GM23338 (cell line): ENCODE measurements around the gene ABHD12.

Experiments
- CREB1 ChIP-seq: fragments of 250-450 bp; sonication (Bioruptor Pico); IDR thresholded peaks from 2 replicates; pipeline ENCODE4 v1.5.0; 2020; ENCODE audit warnings: low read depth, mild to moderate bottlenecking, moderate library complexity
- EZH2 ChIP-seq: fragments of 200-600 bp; sonication (generic); IDR thresholded peaks from one replicate; pipeline ENCODE4 v1.8.0; 2017; ENCODE audit warnings: antibody characterized with exemption, mild to moderate bottlenecking, low read depth; ENCODE audit not compliant: unreplicated experiment
- EZH2phosphoT487 ChIP-seq: fragments of 200-600 bp; sonication (generic); IDR thresholded peaks from one replicate; pipeline ENCODE4 v1.8.1; 2018; ENCODE audit warnings: antibody characterized with exemption; ENCODE audit not compliant: unreplicated experiment
- JUNB ChIP-seq: IDR thresholded peaks from one replicate; pipeline ENCODE4 v1.6.1; 2016; ENCODE audit warnings: antibody characterized with exemption; ENCODE audit not compliant: unreplicated experiment
- NANOG ChIP-seq: IDR thresholded peaks from 2 replicates; pipeline ENCODE4 v1.6.1; 2016; ENCODE audit warnings: antibody characterized with exemption, borderline replicate concordance
- POLR2AphosphoS5 ChIP-seq: IDR thresholded peaks from 2 replicates; pipeline ENCODE4 v1.6.1; 2016; ENCODE audit warnings: antibody characterized with exemption, low read depth
- ZNF331 ChIP-seq: fragments of 250-450 bp; sonication (Bioruptor Pico); IDR thresholded peaks from 2 replicates; pipeline ENCODE4 v1.5.0; 2020; ENCODE audit warnings: low read depth, mild to moderate bottlenecking, moderate library complexity
- TF ChIP-seq, protein P1 (sequence below), 2 experiments: fragments of 200-600 bp in 1 of 2; sonication (generic) in 1 of 2; conservative IDR thresholded peaks; 2 replicates each; pipeline versions ENCODE4 v1.5.1 to v1.6.1; 2016 to 2017; ENCODE audit warnings: antibody characterized with exemption in 2 of 2, low read depth in 2 of 2, mild to moderate bottlenecking in 2 of 2, moderate library complexity in 1 of 2
- TF ChIP-seq, protein P2 (sequence below): IDR thresholded peaks from one replicate; pipeline ENCODE4 v1.6.1; 2018; ENCODE audit warnings: antibody characterized with exemption; ENCODE audit not compliant: unreplicated experiment
- TF ChIP-seq, protein P3 (sequence below): fragments of 250-450 bp; sonication (Bioruptor Pico); IDR thresholded peaks from 2 replicates; pipeline ENCODE4 v1.5.0; 2020; ENCODE audit warnings: mild to moderate bottlenecking, moderate library complexity

DNA sequence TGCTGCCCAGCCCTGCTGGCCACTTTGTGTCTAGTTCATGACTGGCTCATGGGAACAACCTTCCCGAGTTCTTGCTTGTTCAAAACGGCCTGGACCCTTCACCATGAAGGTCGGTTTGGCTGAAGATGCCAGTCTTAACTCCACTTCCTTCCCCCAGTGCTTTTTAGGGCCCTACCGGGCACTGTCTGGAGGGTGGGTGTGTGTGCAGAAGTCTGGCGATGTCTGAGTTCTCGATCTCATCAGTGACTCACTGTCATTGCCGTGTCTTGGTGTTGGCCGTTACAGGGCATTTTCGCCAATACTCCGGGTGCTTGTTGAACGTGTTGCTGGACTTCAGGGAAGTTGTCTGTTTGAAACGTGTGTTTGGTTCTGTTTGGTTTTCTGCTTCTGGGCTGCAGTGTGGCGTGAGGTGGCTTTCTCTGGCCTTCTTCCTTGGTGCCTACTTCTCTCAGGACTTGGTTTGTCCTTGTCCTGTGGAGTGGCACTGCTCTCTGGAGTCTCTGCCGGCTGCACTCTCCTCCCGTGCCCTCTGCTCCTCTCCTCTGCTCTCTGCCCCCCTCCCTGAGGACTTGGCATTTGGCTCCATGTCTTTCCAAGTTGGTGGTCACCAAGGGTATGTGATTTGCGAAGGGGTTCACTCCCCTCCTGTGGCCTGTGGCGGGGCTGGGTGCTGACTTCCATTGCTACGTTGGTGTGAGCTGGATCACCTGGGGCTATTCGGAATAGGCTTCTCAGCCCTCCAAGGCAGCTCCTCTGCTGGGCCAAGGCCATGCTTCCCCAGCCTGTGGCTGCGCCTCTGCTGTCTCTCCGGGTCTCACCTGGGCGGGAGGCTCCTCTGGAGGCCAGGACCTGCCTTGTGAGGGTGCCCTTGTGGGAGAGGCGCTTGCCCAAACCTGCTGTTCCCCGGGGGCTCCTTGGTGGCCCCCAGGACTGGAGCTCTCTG lies 104.5 kb downstream of the ABHD12 start:
- TF ChIP-seq POLR2AphosphoS5 (no peak), NANOG (no peak), EZH2 (no peak), CREB1 (no peak), ZNF331 (CRISPR knock-in tag) (no peak), JUNB (no peak), EZH2phosphoT487 (no peak)
- TF ChIP-seq, protein P1, sequence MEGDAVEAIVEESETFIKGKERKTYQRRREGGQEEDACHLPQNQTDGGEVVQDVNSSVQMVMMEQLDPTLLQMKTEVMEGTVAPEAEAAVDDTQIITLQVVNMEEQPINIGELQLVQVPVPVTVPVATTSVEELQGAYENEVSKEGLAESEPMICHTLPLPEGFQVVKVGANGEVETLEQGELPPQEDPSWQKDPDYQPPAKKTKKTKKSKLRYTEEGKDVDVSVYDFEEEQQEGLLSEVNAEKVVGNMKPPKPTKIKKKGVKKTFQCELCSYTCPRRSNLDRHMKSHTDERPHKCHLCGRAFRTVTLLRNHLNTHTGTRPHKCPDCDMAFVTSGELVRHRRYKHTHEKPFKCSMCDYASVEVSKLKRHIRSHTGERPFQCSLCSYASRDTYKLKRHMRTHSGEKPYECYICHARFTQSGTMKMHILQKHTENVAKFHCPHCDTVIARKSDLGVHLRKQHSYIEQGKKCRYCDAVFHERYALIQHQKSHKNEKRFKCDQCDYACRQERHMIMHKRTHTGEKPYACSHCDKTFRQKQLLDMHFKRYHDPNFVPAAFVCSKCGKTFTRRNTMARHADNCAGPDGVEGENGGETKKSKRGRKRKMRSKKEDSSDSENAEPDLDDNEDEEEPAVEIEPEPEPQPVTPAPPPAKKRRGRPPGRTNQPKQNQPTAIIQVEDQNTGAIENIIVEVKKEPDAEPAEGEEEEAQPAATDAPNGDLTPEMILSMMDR (conservative IDR thresholded peaks at IDR 0.05; ENCODE audit: low read depth in 2 of 2) = no peak
- TF ChIP-seq, protein P2, sequence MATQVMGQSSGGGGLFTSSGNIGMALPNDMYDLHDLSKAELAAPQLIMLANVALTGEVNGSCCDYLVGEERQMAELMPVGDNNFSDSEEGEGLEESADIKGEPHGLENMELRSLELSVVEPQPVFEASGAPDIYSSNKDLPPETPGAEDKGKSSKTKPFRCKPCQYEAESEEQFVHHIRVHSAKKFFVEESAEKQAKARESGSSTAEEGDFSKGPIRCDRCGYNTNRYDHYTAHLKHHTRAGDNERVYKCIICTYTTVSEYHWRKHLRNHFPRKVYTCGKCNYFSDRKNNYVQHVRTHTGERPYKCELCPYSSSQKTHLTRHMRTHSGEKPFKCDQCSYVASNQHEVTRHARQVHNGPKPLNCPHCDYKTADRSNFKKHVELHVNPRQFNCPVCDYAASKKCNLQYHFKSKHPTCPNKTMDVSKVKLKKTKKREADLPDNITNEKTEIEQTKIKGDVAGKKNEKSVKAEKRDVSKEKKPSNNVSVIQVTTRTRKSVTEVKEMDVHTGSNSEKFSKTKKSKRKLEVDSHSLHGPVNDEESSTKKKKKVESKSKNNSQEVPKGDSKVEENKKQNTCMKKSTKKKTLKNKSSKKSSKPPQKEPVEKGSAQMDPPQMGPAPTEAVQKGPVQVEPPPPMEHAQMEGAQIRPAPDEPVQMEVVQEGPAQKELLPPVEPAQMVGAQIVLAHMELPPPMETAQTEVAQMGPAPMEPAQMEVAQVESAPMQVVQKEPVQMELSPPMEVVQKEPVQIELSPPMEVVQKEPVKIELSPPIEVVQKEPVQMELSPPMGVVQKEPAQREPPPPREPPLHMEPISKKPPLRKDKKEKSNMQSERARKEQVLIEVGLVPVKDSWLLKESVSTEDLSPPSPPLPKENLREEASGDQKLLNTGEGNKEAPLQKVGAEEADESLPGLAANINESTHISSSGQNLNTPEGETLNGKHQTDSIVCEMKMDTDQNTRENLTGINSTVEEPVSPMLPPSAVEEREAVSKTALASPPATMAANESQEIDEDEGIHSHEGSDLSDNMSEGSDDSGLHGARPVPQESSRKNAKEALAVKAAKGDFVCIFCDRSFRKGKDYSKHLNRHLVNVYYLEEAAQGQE = no peak
- TF ChIP-seq, protein P3, sequence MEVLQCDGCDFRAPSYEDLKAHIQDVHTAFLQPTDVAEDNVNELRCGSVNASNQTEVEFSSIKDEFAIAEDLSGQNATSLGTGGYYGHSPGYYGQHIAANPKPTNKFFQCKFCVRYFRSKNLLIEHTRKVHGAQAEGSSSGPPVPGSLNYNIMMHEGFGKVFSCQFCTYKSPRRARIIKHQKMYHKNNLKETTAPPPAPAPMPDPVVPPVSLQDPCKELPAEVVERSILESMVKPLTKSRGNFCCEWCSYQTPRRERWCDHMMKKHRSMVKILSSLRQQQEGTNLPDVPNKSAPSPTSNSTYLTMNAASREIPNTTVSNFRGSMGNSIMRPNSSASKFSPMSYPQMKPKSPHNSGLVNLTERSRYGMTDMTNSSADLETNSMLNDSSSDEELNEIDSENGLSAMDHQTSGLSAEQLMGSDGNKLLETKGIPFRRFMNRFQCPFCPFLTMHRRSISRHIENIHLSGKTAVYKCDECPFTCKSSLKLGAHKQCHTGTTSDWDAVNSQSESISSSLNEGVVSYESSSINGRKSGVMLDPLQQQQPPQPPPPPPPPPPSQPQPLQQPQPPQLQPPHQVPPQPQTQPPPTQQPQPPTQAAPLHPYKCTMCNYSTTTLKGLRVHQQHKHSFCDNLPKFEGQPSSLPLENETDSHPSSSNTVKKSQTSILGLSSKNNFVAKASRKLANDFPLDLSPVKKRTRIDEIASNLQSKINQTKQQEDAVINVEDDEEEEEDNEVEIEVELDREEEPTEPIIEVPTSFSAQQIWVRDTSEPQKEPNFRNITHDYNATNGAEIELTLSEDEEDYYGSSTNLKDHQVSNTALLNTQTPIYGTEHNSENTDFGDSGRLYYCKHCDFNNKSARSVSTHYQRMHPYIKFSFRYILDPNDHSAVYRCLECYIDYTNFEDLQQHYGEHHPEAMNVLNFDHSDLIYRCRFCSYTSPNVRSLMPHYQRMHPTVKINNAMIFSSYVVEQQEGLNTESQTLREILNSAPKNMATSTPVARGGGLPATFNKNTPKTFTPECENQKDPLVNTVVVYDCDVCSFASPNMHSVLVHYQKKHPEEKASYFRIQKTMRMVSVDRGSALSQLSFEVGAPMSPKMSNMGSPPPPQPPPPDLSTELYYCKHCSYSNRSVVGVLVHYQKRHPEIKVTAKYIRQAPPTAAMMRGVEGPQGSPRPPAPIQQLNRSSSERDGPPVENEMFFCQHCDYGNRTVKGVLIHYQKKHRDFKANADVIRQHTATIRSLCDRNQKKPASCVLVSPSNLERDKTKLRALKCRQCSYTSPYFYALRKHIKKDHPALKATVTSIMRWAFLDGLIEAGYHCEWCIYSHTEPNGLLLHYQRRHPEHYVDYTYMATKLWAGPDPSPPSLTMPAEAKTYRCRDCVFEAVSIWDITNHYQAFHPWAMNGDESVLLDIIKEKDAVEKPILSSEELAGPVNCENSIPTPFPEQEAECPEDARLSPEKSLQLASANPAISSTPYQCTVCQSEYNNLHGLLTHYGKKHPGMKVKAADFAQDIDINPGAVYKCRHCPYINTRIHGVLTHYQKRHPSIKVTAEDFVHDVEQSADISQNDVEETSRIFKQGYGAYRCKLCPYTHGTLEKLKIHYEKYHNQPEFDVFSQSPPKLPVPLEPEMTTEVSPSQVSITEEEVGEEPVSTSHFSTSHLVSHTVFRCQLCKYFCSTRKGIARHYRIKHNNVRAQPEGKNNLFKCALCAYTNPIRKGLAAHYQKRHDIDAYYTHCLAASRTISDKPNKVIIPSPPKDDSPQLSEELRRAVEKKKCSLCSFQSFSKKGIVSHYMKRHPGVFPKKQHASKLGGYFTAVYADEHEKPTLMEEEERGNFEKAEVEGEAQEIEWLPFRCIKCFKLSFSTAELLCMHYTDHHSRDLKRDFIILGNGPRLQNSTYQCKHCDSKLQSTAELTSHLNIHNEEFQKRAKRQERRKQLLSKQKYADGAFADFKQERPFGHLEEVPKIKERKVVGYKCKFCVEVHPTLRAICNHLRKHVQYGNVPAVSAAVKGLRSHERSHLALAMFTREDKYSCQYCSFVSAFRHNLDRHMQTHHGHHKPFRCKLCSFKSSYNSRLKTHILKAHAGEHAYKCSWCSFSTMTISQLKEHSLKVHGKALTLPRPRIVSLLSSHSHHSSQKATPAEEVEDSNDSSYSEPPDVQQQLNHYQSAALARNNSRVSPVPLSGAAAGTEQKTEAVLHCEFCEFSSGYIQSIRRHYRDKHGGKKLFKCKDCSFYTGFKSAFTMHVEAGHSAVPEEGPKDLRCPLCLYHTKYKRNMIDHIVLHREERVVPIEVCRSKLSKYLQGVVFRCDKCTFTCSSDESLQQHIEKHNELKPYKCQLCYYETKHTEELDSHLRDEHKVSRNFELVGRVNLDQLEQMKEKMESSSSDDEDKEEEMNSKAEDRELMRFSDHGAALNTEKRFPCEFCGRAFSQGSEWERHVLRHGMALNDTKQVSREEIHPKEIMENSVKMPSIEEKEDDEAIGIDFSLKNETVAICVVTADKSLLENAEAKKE (CRISPR knock-in tag) = no peak
